ENCODE results near the gene TRHDE.
"Not testable (repeated sequence)": the region's sequence is repeated elsewhere in the genome, so short reads cannot be mapped to it uniquely, and the experiment has no call there.

Gene TRHDE

DNA sequence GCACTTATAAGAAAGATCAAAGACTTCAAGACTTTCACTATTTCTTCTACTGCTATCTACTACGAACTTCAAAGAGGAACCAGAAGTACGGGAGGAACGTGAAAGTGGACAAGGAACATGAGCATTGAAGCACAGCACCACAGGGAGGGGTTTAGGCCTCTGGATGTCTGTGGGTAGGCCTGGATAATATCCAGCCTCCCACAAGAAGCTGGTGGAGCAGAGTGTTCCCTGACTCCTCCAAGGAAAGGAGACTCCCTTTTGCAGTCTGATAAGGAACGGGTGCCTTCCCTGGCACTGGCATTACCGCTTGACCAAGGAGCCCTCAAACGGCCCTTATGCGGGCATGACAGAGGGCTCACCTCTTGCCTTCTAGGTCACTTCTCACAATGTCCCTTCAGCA is 388.0 kb downstream of the TRHDE start:
- not testable (repeated sequence) for DNase-seq

DNA sequence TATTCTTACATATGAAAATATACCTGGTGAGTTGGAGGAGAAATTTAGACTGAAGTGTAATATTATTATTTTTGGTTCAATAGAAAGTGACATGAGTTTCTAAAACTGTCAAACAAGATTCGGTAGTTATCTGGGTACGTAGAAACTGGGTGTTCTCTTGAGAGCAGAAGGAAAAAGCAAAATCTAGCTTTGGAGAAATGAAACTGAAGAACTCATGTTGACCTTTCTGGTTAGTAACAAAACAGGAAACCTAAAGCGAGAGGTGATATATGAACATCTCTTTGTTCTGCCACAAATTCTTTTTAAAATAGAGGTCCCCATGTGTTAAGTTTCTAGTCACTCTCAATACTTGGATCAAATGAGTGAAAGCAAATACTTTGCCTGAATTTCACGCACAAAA is 401.7 kb downstream of the TRHDE start:
- no peak for DNase-seq

GRCh38 chr12:72676556-72676955 is 404.4 kb downstream of the TRHDE start:
- no peak for DNase-seq

DNA sequence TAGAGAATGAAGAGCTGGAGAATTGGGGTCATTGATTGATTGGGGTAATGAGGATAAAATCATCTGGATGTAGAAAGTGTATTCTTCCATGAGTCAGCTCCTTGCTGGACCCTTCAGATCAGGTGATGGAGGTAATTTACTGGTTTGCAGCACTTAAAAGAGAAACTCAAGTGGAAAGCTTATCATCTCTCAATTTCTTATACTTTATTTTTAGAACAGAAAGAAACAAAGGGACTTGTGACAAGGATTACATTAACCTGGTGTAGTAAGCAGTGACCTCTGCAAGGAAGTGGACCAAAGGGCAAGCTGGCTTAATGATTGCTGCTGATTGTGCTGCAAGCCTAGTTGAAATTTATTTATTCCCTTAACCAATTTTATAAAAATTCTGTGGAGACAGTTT is 405.0 kb downstream of the TRHDE start:
- no peak for DNase-seq

DNA sequence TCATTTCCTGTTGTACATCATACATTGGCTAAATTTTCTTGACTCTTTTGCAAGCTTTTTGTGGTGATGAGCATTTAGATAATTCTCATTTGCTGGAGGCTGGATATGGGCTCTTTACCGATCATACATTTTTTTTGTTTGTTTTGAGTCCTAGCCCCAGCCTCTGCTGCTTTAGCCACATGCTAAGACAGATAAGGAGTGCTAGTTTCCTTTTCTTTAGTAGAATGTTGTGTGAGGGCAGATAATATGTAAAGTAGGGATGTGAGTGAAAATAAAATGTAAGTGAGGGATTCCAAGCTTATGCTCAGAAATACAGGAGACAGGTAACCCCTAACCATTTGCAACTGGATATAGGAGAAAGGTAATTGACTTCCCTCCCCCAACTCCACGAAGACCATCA is 405.7 kb downstream of the TRHDE start:
- DNase-seq, result no peak

GRCh38 chr12:72679147-72679757 is 407.1 kb downstream of the TRHDE start:
- no peak for DNase-seq

- DNase-seq, result no peak
These were observed 408.9 kb downstream of the TRHDE start for GRCh38 chr12:72681028-72681427.

DNA sequence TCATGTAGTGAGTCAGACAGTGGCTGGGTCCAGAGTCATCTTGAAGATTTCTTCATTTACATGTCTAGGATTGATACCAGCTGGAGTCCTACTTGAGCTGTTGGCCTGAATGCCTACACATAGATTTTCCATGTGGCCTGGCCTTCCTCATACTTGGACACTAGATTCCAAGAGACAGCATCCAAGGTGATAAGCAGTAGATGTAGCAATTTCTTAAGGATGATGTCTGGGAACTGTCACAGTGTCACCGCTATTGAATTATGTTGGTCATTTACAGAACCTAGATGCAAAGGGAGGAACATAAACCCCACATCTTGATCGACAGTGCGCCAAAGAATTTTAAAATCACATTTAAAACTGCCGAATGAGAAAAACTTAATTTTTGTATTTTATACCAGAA is 412.3 kb downstream of the TRHDE start:
- no peak for DNase-seq

DNA sequence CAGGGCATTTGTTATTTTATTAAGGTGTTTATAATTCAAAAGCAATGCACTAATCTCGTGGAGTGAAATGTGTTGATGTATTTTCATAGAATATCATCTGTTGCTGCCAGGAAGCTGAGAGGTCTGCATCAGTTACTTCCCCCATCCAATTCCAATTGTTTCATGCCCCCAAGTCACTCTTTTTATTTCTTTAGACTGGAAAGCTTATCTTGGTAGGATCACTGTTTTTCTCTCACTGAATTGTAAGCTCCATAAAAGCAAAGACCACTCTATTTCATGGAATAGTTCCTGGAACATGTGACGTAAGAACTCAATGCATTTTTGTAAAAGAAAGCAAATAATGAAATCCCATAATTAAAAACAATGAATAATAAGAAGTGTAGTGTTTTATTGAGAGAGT is 420.2 kb downstream of the TRHDE start:
- DNase-seq, result no peak

DNA sequence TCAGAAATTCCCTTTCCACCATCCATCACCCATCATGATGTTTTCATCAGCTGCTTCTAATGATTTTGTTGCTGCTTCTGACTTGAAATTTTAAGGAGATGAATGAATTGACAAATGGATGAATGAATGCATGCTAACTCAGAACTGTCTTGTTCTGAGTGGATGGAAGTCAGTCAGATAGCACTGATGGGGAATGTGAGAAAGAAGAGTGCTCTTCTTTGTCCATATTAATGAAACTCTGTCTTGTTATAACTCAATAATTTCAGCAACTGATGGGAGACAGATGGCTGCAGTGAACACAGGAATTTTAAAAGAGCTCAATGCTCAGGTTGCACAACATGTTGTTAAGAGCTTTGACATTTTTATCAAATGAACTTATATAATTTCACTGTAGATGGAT is 422.0 kb downstream of the TRHDE start:
- no peak for DNase-seq

- DNase-seq, result no peak
These were observed 427.2 kb downstream of the TRHDE start for GRCh38 chr12:72699362-72699761.

DNA sequence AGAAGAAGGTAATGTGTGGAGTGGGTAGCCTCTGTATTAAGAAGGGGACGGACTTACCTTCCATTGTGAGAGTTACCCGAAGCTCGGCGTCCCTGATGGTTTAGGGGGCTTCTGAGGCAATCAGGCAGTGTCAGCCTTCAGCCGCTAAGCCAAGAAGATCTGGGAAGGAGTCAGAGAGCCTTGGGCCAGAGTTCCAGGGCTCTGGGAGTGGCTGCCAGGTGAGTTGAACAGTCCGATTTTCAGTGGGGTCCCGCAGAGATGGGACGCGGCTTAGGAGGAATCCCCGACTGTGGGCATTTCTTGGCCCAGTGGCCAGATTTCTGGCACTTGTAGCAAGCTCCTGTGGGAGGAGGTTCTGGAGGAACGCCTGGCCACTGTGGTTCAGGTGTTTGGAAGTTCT is 439.9 kb downstream of the TRHDE start:
- DNase-seq, result not testable (repeated sequence)

GRCh38 chr12:72716221-72716620 is 444.1 kb downstream of the TRHDE start:
- no peak for DNase-seq

- no peak for DNase-seq
These were observed 444.9 kb downstream of the TRHDE start for GRCh38 chr12:72717036-72717435.
